K562 (cell line): ENCODE measurements around the gene PRR7. TPM values are rescaled to one million over a fixed set of nuclear protein-coding genes. Genes with fewer than 3 reads are reported as not detected.

Experiments used
- ATF1 ChIP-seq, 2 experiments: fragments of 450-650 bp in 1 of 2; IDR thresholded peaks; 2 replicates each; pipeline ENCODE4 v1.6.1; 2016; ENCODE audit warnings: missing compliant biosample characterization in 1 of 2, missing genetic modification characterization in 1 of 2
- BHLHE40 ChIP-seq: IDR thresholded peaks from 2 replicates; pipeline ENCODE4 v1.6.1; 2011; ENCODE audit warnings: low read length, improper control_type of control experiment
- ERF ChIP-seq: fragments of 450-650 bp; formaldehyde crosslinking; IDR thresholded peaks from 2 replicates; pipeline ENCODE4 v1.4.0; 2020; ENCODE audit warnings: mild to moderate bottlenecking, mixed read lengths
- FOSL1 ChIP-seq: fragments of 200-800 bp; sonication (Bioruptor generic); conservative IDR thresholded peaks from 2 replicates; pipeline ENCODE4 v1.6.1; 2016; ENCODE audit warnings: missing genetic modification characterization, missing compliant biosample characterization
- GATA2 ChIP-seq: sonication (generic); formaldehyde crosslinking; IDR thresholded peaks from 2 replicates; pipeline ENCODE4 v1.4.0; 2020; ENCODE audit warnings: mild to moderate bottlenecking, missing genetic modification reagents
- KDM5B ChIP-seq: fragments of 200-600 bp; sonication (generic); IDR thresholded peaks from 2 replicates; pipeline ENCODE4 v1.6.1; 2012; ENCODE audit warnings: low read depth, mild to moderate bottlenecking, moderate library complexity, low read length, control low read depth, inconsistent platforms; ENCODE audit not compliant: insufficient replicate concordance
- MAFK ChIP-seq: IDR thresholded peaks from 2 replicates; pipeline ENCODE4 v1.6.1; 2011; ENCODE audit warnings: low read length, improper control_type of control experiment
- MCM2 ChIP-seq: fragments of 450-650 bp; IDR thresholded peaks from 2 replicates; pipeline ENCODE4 v1.6.1; 2017; ENCODE audit warnings: low read depth, mild to moderate bottlenecking
- NFIC ChIP-seq: fragments of 450-650 bp; IDR thresholded peaks from 2 replicates; pipeline ENCODE4 v1.6.1; 2017; ENCODE audit warnings: mild to moderate bottlenecking, inconsistent platforms
- NR1H2 ChIP-seq: sonication (generic); formaldehyde crosslinking; IDR thresholded peaks from 2 replicates; pipeline ENCODE4 v1.4.0; 2020; ENCODE audit warnings: mild to moderate bottlenecking, missing genetic modification reagents
- PTBP1 ChIP-seq: fragments of 200-400 bp; formaldehyde crosslinking; IDR thresholded peaks from 2 replicates; pipeline ENCODE4 v1.6.1; 2017; ENCODE audit warnings: low read depth, low read length
- RB1 ChIP-seq: fragments of 450-650 bp; IDR thresholded peaks from 2 replicates; pipeline ENCODE4 v1.6.1; 2017; ENCODE audit warnings: low read depth, mild to moderate bottlenecking
- RBM25 ChIP-seq: fragments of 200-400 bp; formaldehyde crosslinking; IDR thresholded peaks from 2 replicates; pipeline ENCODE4 v1.6.1; 2018; ENCODE audit warnings: low read length, low read depth, moderate library complexity; ENCODE audit not compliant: severe bottlenecking
- SMARCE1 ChIP-seq: fragments of 450-650 bp; IDR thresholded peaks from 2 replicates; pipeline ENCODE4 v1.7.1; 2016; ENCODE audit warnings: mild to moderate bottlenecking
- SREBF1 ChIP-seq: fragments of 150-350 bp; IDR thresholded peaks from 2 replicates; pipeline ENCODE4 v1.6.1; 2014; ENCODE audit warnings: antibody characterized with exemption, low read depth, low read length, borderline replicate concordance
- SRSF3 ChIP-seq: fragments of 200-400 bp; formaldehyde crosslinking; IDR thresholded peaks from 2 replicates; pipeline ENCODE4 v1.6.1; 2016; ENCODE audit warnings: mild to moderate bottlenecking, low read length, moderate library complexity; ENCODE audit not compliant: insufficient read depth
- TARDBP ChIP-seq: fragments of 450-650 bp; IDR thresholded peaks from 2 replicates; pipeline ENCODE4 v1.6.1; 2016
- ZFX ChIP-seq: sonication (generic); formaldehyde crosslinking; IDR thresholded peaks from 2 replicates; pipeline ENCODE4 v1.8.0; 2022; ENCODE audit warnings: mild to moderate bottlenecking, missing genetic modification reagents, moderate library complexity
- ZNF133 ChIP-seq: fragments of 250-450 bp; sonication (Bioruptor Pico); IDR thresholded peaks from 2 replicates; pipeline ENCODE4 v1.4.0; 2020; ENCODE audit warnings: mild to moderate bottlenecking
- ZNF311 ChIP-seq: fragments of 250-450 bp; sonication (Bioruptor Pico); IDR thresholded peaks from 2 replicates; pipeline ENCODE4 v1.4.0; 2020; ENCODE audit warnings: mild to moderate bottlenecking, moderate library complexity
- ZNF316 ChIP-seq: fragments of 450-650 bp; IDR thresholded peaks from 2 replicates; pipeline ENCODE4 v1.6.1; 2016
- ZNF57 ChIP-seq: fragments of 450-650 bp; formaldehyde crosslinking; IDR thresholded peaks from 2 replicates; pipeline ENCODE4 v1.4.0; 2020; ENCODE audit warnings: mild to moderate bottlenecking, moderate library complexity
- polyA plus RNA-seq, 8 experiments: library from polyadenylated mRNA; depleted of rRNA in 4 of 8; stranded (reverse) in 5 of 8; unstranded in 3 of 8; fragments of >200 nt; fragmentation: Nextera tagmentation in 2 of 8; fragmentation: Illumina TruSeq in 1 of 8; extraction: Ambion mirVana in 2 of 8; extraction: Trizol in 1 of 8; gene quantifications; 2 replicates each; pipeline versions ENCODE4 v1.2.1 to v1.2.3, GENCODE V29; 2011 to 2014; ENCODE audit warnings: inconsistent platforms in 1 of 8, missing spikeins in 1 of 8
- total RNA-seq, 7 experiments: library from RNA; depleted of rRNA in 6 of 7; stranded (reverse); fragments of >200 nt in 6 of 7; fragmentation: Illumina TruSeq in 2 of 7; extraction: Trizol in 2 of 7; gene quantifications; 2 replicates each; pipeline versions ENCODE4 v1.2.1 to v1.2.3, GENCODE V29; 2011 to 2021; ENCODE audit warnings: low replicate concordance in 1 of 7
- TF ChIP-seq, protein P1 (sequence below): fragments of 200-800 bp; sonication (Bioruptor generic); IDR thresholded peaks from 2 replicates; pipeline ENCODE4 v1.6.1; 2016; ENCODE audit warnings: missing genetic modification characterization, missing compliant biosample characterization
- TF ChIP-seq, protein P2 (sequence below): fragments of 450-650 bp; formaldehyde crosslinking; IDR thresholded peaks from 2 replicates; pipeline ENCODE4 v1.4.0; 2022; ENCODE audit warnings: missing genetic modification characterization

The PRR7 gene
- total and polyA plus RNA-seq, 9 of the 15 experiments (the other 6 are each of a cell fraction or from before 2014, with no cell fraction given): 0.80 to 11.3 (median 10.4) TPM; not detected in 4

DNA sequence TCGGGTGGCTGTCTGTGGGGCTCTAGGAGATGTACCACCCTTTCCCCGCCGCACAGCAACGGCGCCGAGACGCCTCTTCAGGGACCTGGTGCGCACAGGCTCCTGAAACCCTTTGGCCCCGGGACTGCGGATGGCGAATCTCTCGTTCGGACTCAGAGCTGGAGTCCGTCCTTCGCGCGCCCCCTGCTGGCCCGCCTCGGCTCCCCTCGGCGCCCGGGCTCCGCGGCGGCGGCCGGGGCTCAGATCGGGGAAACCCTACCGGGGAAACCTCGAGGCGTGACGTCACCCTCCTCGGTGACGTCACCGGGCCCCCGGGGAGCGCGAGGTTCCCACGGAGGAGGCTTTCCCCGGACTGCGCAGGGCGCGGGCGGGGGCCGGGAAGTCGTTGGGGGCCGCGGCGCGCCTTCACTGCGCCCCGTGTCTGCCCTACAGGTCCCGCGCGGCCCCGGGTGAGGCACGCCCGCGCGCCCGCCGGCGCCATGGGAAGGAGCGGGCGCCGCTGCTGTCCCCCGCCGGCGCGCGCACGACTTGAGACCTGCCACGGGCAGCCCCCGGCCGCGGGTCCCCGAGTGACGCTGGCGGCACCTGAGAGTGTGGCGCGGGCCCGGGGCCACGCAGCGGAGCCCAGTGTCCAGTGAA lies 7.9 kb downstream of the PRR7 start (continued):
- no peak for TF ChIP-seq SREBF1
- no peak for TF ChIP-seq ZFX (CRISPR knock-in tag)
- no peak for TF ChIP-seq PTBP1
- TF ChIP-seq ZNF133 (CRISPR knock-in tag): no peak
- TF ChIP-seq, protein P1, sequence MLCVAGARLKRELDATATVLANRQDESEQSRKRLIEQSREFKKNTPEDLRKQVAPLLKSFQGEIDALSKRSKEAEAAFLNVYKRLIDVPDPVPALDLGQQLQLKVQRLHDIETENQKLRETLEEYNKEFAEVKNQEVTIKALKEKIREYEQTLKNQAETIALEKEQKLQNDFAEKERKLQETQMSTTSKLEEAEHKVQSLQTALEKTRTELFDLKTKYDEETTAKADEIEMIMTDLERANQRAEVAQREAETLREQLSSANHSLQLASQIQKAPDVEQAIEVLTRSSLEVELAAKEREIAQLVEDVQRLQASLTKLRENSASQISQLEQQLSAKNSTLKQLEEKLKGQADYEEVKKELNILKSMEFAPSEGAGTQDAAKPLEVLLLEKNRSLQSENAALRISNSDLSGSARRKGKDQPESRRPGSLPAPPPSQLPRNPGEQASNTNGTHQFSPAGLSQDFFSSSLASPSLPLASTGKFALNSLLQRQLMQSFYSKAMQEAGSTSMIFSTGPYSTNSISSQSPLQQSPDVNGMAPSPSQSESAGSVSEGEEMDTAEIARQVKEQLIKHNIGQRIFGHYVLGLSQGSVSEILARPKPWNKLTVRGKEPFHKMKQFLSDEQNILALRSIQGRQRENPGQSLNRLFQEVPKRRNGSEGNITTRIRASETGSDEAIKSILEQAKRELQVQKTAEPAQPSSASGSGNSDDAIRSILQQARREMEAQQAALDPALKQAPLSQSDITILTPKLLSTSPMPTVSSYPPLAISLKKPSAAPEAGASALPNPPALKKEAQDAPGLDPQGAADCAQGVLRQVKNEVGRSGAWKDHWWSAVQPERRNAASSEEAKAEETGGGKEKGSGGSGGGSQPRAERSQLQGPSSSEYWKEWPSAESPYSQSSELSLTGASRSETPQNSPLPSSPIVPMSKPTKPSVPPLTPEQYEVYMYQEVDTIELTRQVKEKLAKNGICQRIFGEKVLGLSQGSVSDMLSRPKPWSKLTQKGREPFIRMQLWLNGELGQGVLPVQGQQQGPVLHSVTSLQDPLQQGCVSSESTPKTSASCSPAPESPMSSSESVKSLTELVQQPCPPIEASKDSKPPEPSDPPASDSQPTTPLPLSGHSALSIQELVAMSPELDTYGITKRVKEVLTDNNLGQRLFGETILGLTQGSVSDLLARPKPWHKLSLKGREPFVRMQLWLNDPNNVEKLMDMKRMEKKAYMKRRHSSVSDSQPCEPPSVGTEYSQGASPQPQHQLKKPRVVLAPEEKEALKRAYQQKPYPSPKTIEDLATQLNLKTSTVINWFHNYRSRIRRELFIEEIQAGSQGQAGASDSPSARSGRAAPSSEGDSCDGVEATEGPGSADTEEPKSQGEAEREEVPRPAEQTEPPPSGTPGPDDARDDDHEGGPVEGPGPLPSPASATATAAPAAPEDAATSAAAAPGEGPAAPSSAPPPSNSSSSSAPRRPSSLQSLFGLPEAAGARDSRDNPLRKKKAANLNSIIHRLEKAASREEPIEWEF (CRISPR knock-in tag): no peak
- TF ChIP-seq, protein P2, sequence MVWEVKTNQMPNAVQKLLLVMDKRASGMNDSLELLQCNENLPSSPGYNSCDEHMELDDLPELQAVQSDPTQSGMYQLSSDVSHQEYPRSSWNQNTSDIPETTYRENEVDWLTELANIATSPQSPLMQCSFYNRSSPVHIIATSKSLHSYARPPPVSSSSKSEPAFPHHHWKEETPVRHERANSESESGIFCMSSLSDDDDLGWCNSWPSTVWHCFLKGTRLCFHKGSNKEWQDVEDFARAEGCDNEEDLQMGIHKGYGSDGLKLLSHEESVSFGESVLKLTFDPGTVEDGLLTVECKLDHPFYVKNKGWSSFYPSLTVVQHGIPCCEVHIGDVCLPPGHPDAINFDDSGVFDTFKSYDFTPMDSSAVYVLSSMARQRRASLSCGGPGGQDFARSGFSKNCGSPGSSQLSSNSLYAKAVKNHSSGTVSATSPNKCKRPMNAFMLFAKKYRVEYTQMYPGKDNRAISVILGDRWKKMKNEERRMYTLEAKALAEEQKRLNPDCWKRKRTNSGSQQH (CRISPR knock-in tag): no peak
- TF ChIP-seq ERF (CRISPR knock-in tag): 0 out of 2 replicates have a peak, but pooled peaks have one; percentile 20
- TF ChIP-seq MAFK: no peak
- no peak for TF ChIP-seq RBM25
- TF ChIP-seq RB1: peak; percentile 93
- peak; percentile 35; the same call in 1 of the 2 replicates for TF ChIP-seq ZNF311 (CRISPR knock-in tag)
- TF ChIP-seq FOSL1: peak; percentile 78
- peak; percentile 91 for TF ChIP-seq TARDBP
- no peak for TF ChIP-seq SMARCE1
- peak; percentile 28; the same call in 1 of the 2 replicates for TF ChIP-seq BHLHE40
- TF ChIP-seq NR1H2 (CRISPR knock-in tag): no peak
- TF ChIP-seq GATA2: no peak
- no peak for TF ChIP-seq KDM5B
- TF ChIP-seq NFIC: peak; percentile 36
- no peak for TF ChIP-seq MCM2
- no peak for TF ChIP-seq SRSF3
- TF ChIP-seq ZNF57: no peak
- no peak for TF ChIP-seq ZNF316
- peak; percentile 77 for TF ChIP-seq ATF1 (CRISPR knock-in tag; IDR thresholded peaks at IDR 0.05)
- peak; percentile 99 for TF ChIP-seq ATF1 (tag; IDR thresholded peaks at IDR 0.05)
